HG03354 (cell line): ENCODE measurements around the gene UCMA.

Source experiments
- ATAC-seq: cut with Tn5 transposase; IDR thresholded peaks from one replicate; pipeline ENCODE4 v1.9.1; 2021; ENCODE audit warnings: mild to moderate bottlenecking; ENCODE audit not compliant: unreplicated experiment, poor library complexity, severe bottlenecking

Gene UCMA

GRCh38 chr10:13191362-13191761 lies 42.8 kb downstream of the UCMA start:
- ATAC-seq: no peak

- ATAC-seq: no peak
Measured at GRCh38 chr10:13190816-13191215, 43.4 kb downstream of the UCMA start.

GRCh38 chr10:13189961-13190360 lies 44.2 kb downstream of the UCMA start:
- ATAC-seq: no peak

- ATAC-seq: no peak
Measured at GRCh38 chr10:13188593-13188992, 45.6 kb downstream of the UCMA start.

GRCh38 chr10:13187135-13187534 lies 47.0 kb downstream of the UCMA start:
- no peak for ATAC-seq

GRCh38 chr10:13184730-13185514 lies 49.3 kb downstream of the UCMA start:
- ATAC-seq: no peak

GRCh38 chr10:13184276-13184675 lies 49.9 kb downstream of the UCMA start:
- ATAC-seq: no peak

GRCh38 chr10:13183625-13184024 lies 50.5 kb downstream of the UCMA start:
- peak; percentile 77 for ATAC-seq

- no peak for ATAC-seq
Measured at GRCh38 chr10:13182424-13182823, 51.8 kb downstream of the UCMA start.

GRCh38 chr10:13180788-13181187 lies 53.4 kb downstream of the UCMA start:
- no peak for ATAC-seq

- no peak for ATAC-seq
Measured at GRCh38 chr10:13173616-13174015, 60.6 kb downstream of the UCMA start.
